Spleen (tissue), 11 donors: ENCODE measurements around the gene RNF130. TPM values are rescaled to one million over a fixed set of nuclear protein-coding genes. Genes with fewer than 3 reads are reported as not detected.

Experiments
- DNase-seq: peaks from one replicate; pipeline ENCODE4 v3.0.0-alpha.2; 2020
- H3K27ac ChIP-seq, 8 donors: fragments of 200-600 bp; sonication (generic) in 7 of 8; 1 replicate in 4 of 8; 2 replicates in 4 of 8; pipeline versions ENCODE4 v1.5.0 to v1.8.0; 2016 to 2021; ENCODE audit warnings: inconsistent platforms in 4 of 8, mild to moderate bottlenecking in 4 of 8, moderate library complexity in 1 of 8
- H3K27me3 ChIP-seq, 7 donors: fragments of 200-600 bp; sonication (generic) in 6 of 7; replicated peaks in 1 of 7; 1 replicate in 4 of 7; 2 replicates in 3 of 7; pipeline versions ENCODE4 v1.5.0 to v1.8.0; 2016 to 2021; ENCODE audit warnings: inconsistent platforms in 3 of 7, mild to moderate bottlenecking in 1 of 7
- H3K36me3 ChIP-seq, 6 donors: fragments of 200-600 bp; sonication (generic) in 5 of 6; 1 replicate in 4 of 6; 2 replicates in 2 of 6; pipeline versions ENCODE4 v1.5.0 to v1.8.0; 2016 to 2021; ENCODE audit warnings: inconsistent platforms in 2 of 6
- H3K4me1 ChIP-seq, 6 donors: fragments of 200-600 bp; sonication (generic) in 5 of 6; 1 replicate in 3 of 6; 2 replicates in 3 of 6; pipeline versions ENCODE4 v1.5.0 to v1.8.0; 2016 to 2021; ENCODE audit warnings: inconsistent platforms in 3 of 6
- H3K4me3 ChIP-seq, 8 donors: fragments of 200-600 bp; sonication (generic) in 7 of 8; 1 replicate in 4 of 8; 2 replicates in 4 of 8; pipeline versions ENCODE4 v1.5.0 to v1.8.0; 2016 to 2021; ENCODE audit warnings: inconsistent platforms in 4 of 8, mild to moderate bottlenecking in 4 of 8, moderate library complexity in 2 of 8
- H3K9me3 ChIP-seq, 8 donors: fragments of 200-600 bp; sonication (generic) in 7 of 8; 1 replicate in 4 of 8; 2 replicates in 4 of 8; pipeline versions ENCODE4 v1.5.0 to v1.8.0; 2016 to 2021; ENCODE audit warnings: inconsistent platforms in 4 of 8
- CTCF ChIP-seq, 11 experiments: fragments of 200-600 bp in 7 of 11; fragments of 450-650 bp in 4 of 11; sonication (generic) in 4 of 11; IDR thresholded peaks in 8 of 11; conservative IDR thresholded peaks in 3 of 11; 1 replicate in 7 of 11; 2 replicates in 4 of 11; pipeline versions ENCODE4 v1.4.0 to v1.8.0; 2016 to 2021; ENCODE audit warnings: antibody characterized with exemption in 11 of 11, inconsistent platforms in 4 of 11, mild to moderate bottlenecking in 1 of 11
- POLR2A ChIP-seq, 3 donors: fragments of 450-650 bp; IDR thresholded peaks; one replicate each; pipeline ENCODE4 v1.5.1; 2017; ENCODE audit warnings: antibody characterized with exemption in 3 of 3, mild to moderate bottlenecking in 1 of 3
- POLR2AphosphoS5 ChIP-seq, 3 donors: sonication (generic); formaldehyde crosslinking; IDR thresholded peaks; one replicate each; pipeline ENCODE4 v1.5.1; 2017; ENCODE audit warnings: antibody characterized with exemption in 3 of 3
- WGBS, 5 donors: extraction: QIAGEN DNeasy Blood & Tissue Kit in 3 of 5; methylation state at CpG; one replicate each; pipeline versions ENCODE4 v1.1.5 to v1.1.7; 2013 to 2018; 5-methylcytosine and 5-hydroxymethylcytosine counted together
- intact Hi-C: fragments of 100-400 bp; cut with DNase I; formaldehyde crosslinking; loops from one replicate; pipeline ENCODE4 v1.15.0; 2023; ENCODE audit warnings: low total_unique reads
- polyA plus RNA-seq, 3 donors: library from polyadenylated mRNA; stranded (reverse); fragments of 200-250 nt; gene quantifications; one replicate each; pipeline ENCODE4 v1.2.1, GENCODE V29; 2013
- total RNA-seq, 7 donors: library from RNA; depleted of rRNA in 3 of 7; stranded (reverse); fragments of >200 nt in 3 of 7; fragmentation: NEBNext Ultra II Directional in 4 of 7; extraction: Animal tissue kit (Norgen Biotek cat#: 25700) in 4 of 7; gene quantifications; one replicate each; pipeline versions ENCODE4 v1.1.0 to v1.2.1, GENCODE V29; 2016 to 2021
- donor health status: healthy with polysubstance abuse.
- donor health status: DM: no; HTN: no; CAD: no; lungs with moderate emphysema.
- donor health status: DM: no; HTN: no; CAD: no.
- donor health status: Bipolar disorder and iron deficiency.
- donor health status: healthy.
- donor health status: DM: no; HTN: no; CAD: no.
- donor health status: DM: yes; HTN: yes; CAD: no.

RNF130 gene
- total and polyA plus RNA-seq, 10 donors: 44.1 to 119 (median 82.7) TPM

DNA sequence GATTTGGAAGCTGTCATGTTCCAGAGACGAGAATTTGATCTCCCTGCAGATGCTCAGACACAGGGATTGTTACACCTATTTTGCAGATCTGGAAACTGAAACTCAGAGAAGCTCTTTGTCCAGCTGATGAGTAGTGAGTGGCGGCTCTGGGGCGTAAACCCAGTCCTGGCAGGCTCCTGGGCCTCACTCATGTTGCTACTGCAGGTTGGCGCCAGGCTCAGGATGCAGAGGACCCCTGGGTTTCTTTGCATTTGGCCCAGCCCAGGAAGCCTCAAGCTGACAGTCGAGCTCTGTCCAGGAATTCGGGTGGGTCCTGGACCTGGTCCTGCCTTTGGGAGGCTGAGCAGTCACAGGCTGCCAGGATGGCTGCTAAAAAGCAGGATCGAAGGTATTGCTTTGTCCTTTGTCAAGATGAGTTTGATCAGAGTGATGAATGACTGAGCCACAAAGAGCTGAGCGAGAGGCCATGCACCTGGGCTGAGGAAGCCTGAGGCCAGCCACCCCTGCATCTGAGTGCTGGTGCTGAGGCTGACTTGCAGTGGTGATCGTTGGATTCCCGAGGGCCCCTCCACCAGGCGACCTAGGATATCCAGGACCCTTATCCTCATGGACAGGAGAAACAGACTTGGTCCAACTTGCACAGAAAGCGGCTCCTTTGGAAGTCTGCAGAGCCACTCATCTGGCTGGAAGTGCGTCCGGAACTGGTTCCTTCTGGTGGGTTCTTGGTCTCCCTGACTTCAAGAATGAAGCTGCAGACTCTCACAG lies 8.3 kb upstream of the RNF130 start:
- H3K27ac ChIP-seq: no peak overlapping the region
- intact Hi-C loops: no loop called here
- H3K4me1 ChIP-seq: peaks cover 0 to 10% (median 0%) of the 10 kb centered on the region in 6 donors
- no peaks in the 10 kb centered on the region for H3K36me3 ChIP-seq
- DNase-seq: no peak
- no peak overlapping the region for H3K4me3 ChIP-seq
- no peaks in the 10 kb centered on the region for H3K9me3 ChIP-seq
- H3K27me3 ChIP-seq: peaks cover 0 to 72% (median 4%) of the 10 kb centered on the region in 7 donors
- WGBS, 5 donors: 47 to 71% (median 68%) methylated on average over 12 to 14 of the region's 14 CpGs
- TF ChIP-seq CTCF (IDR thresholded peaks at IDR 0.05 in 8 of 11, conservative IDR thresholded peaks at IDR 0.05 in 3 of 11) (no peak), POLR2A (IDR thresholded peaks at IDR 0.05) (no peak), POLR2AphosphoS5 (IDR thresholded peaks at IDR 0.05) (no peak)

DNA sequence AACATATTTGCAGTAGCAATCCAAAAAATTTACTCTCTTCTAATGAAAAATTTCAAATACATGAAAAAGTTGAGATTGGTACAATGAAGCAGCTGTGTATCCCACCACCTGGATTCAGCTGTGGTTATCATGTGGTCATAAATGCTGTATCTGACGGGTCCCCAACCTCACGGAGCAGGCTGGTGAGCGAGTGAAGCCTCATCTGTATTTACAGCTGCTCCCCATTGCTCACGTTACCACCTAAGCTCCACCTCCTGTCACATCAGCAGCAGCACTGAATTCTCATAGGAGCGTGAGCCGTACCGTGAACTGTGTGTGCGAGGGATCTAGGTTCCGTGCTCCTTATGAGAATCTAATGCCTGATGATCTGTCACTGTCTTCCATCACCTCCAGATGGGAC lies 6.8 kb upstream of the RNF130 start:
- 76 to 88% (median 82%) methylated on average over 9 of the region's 9 CpGs for WGBS, 5 donors
- Histone ChIP-seq H3K9me3 (no peaks in the 10 kb centered on the region), H3K27ac (no peak overlapping the region), H3K27me3 (peaks cover 0 to 60% (median 4%) of the 10 kb centered on the region in 7 donors), H3K4me3 (no peak overlapping the region), H3K36me3 (no peaks in the 10 kb centered on the region), H3K4me1 (peaks cover 0 to 8% (median 0%) of the 10 kb centered on the region in 6 donors)
- intact Hi-C loops: no loop called here
- DNase-seq: no peak
- TF ChIP-seq POLR2AphosphoS5 (IDR thresholded peaks at IDR 0.05) (no peak), POLR2A (IDR thresholded peaks at IDR 0.05) (no peak), CTCF (IDR thresholded peaks at IDR 0.05 in 8 of 11, conservative IDR thresholded peaks at IDR 0.05 in 3 of 11) (no peak)

- no peak for DNase-seq
- intact Hi-C loops: no loop called here
- WGBS, 5 donors: 80 to 85% (median 84%) methylated on average over 9 of the region's 9 CpGs
- Histone ChIP-seq H3K9me3 (no peaks in the 10 kb centered on the region), H3K4me3 (no peak overlapping the region), H3K4me1 (peaks cover 0 to 10% (median 0%) of the 10 kb centered on the region in 6 donors), H3K36me3 (no peaks in the 10 kb centered on the region), H3K27ac (no peak overlapping the region), H3K27me3 (peaks cover 0 to 53% (median 4%) of the 10 kb centered on the region in 7 donors)
- TF ChIP-seq CTCF (IDR thresholded peaks at IDR 0.05 in 8 of 11, conservative IDR thresholded peaks at IDR 0.05 in 3 of 11) (no peak), POLR2AphosphoS5 (IDR thresholded peaks at IDR 0.05) (no peak), POLR2A (IDR thresholded peaks at IDR 0.05) (no peak)
These were observed 6.2 kb upstream of the RNF130 start for GRCh38 chr5:180077594-180078284.

DNA sequence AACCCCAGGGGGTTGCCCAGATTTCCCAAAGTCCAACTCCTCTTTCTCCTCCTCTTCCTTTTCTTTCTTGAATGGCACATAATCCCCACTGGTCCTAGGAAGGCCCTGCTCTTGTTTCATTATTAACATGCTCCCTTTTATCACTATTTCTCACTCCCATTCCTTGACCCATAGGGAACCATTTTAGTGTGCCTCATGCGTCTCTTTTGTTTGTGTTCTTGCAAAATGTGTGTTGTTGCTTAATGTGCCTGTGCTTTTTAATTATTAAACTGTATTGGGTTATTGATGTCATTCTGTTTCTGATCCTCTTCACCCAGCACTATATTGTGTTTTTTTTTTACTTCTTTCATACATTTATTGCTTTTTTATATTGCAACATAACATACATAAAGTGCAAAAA lies 4.1 kb upstream of the RNF130 start:
- H3K27ac ChIP-seq: no peak overlapping the region
- intact Hi-C loops: no loop called here
- H3K27me3 ChIP-seq: peaks cover 0 to 34% (median 0%) of the 10 kb centered on the region in 7 donors
- no peak for TF ChIP-seq POLR2AphosphoS5 (IDR thresholded peaks at IDR 0.05)
- no peak for TF ChIP-seq CTCF (IDR thresholded peaks at IDR 0.05 in 8 of 11, conservative IDR thresholded peaks at IDR 0.05 in 3 of 11)
- TF ChIP-seq POLR2A (IDR thresholded peaks at IDR 0.05): no peak
- peaks cover under 1 to 23% (median 9%) of the 10 kb centered on the region in 6 donors for H3K4me1 ChIP-seq
- WGBS, 5 donors: 55 to 92% (median 71%) methylated on average over 1 of the region's 1 CpG
- H3K4me3 ChIP-seq: no peak overlapping the region
- H3K36me3 ChIP-seq: no peaks in the 10 kb centered on the region
- H3K9me3 ChIP-seq: peaks cover 0 to 4% (median 0%) of the 10 kb centered on the region in 8 donors
- no peak for DNase-seq
